Measurements from ENCODE around the gene PTPN14.
"Not testable (repeated sequence)": the region's sequence is repeated elsewhere in the genome, so short reads cannot be mapped to it uniquely, and the experiment has no call there.

PTPN14 gene

GRCh38 chr1:214506972-214507431, 44.4 kb downstream of the PTPN14 start:
- no peak for DNase-seq

GRCh38 chr1:214505134-214505533, 46.3 kb downstream of the PTPN14 start:
- no peak for DNase-seq

DNA sequence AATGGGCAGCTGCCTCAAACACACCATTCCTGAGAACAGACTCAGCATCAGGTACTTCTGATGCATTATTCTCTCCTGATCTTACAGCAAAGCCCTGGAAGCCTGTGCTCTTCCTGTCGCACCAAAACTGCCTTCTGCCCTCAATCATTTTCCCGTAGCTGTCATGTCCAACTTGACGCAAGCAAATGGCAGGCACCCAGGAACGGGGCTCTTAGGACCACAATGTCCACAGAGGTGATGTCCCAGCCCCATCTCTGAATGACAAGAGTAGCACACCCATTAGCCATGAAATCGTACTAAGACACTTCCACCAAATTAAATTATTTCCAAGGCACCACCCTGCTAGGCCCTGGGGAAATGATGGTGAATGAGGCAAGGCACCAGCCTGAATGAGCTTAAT, 47.1 kb downstream of the PTPN14 start:
- no peak for DNase-seq

GRCh38 chr1:214503553-214503952, 47.8 kb downstream of the PTPN14 start:
- DNase-seq = no peak

DNA sequence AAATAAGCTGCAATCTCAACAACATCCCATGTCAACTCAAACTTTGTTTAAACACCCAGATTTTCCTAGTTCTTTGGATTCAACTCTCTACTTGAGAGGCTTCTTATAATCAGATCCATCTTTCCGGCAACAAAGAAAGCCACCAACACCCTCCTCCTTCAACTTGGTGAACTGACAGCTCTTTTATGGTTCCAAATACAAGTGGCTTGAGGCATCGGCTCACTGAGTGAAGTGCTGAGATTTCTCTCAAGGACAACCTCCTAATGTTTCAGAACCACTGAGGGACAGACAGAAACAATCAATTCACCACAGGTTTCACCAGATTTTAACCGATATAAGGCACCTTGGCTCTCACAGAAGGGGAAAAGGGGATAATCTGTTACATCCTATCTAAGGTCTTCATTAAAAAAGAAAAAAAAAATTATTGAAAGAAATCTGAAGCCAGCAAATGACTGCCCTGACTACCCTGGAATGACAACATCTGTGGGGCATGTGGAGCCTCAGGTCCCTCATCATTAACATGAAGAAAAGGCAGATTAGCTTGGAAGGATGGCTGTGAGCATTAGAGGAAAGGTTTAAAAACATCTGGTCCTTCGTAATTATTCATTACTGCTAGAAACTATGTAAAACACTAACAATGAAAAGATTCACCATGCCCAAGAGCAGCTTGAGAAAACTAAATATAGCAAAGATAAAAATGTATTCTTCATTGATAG, 50.9 kb downstream of the PTPN14 start:
- DNase-seq = no peak

DNA sequence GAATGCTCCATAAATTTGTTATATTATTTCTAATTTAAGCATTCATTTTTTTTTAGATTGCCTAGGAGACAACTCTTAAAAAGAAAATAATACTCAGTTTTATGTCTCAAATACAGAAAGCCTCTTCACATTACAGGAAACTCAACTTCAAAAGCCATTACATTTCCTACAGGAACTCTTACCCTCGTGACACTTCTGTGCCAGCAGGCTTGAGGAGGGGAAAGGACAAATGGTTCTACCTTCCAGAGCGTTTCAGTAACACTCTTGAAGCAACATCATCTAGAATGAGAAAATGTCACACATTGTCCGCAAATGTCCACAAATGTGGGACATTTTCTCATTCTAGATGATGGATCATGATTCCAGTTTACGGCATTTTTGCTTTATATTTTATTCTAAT, 51.7 kb downstream of the PTPN14 start:
- DNase-seq = no peak

- DNase-seq = no peak
Measured at GRCh38 chr1:214498021-214498420, 53.4 kb downstream of the PTPN14 start.

DNA sequence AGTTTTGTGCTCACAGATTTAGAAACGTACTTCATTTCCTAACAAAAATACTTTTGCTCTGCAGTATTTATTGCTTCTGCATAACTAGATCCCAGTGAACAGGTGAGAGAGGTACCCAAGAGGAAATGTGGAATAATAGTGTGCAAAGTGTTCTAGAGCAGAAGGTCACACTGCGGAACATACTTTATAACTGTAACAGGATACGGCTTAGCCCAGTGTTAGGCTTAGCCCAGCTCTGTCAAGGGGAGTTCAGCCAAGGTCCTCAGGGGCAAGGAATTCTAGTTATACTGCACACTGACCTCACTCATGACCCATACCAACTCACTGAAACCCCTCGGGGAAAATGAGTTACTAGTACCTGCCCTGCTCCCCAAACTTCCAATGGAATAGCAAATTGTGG, 55.3 kb downstream of the PTPN14 start:
- DNase-seq = no peak

GRCh38 chr1:214494706-214495105, 56.7 kb downstream of the PTPN14 start:
- DNase-seq = no peak

GRCh38 chr1:214494179-214494578, 57.2 kb downstream of the PTPN14 start:
- not testable (repeated sequence) for DNase-seq

DNA sequence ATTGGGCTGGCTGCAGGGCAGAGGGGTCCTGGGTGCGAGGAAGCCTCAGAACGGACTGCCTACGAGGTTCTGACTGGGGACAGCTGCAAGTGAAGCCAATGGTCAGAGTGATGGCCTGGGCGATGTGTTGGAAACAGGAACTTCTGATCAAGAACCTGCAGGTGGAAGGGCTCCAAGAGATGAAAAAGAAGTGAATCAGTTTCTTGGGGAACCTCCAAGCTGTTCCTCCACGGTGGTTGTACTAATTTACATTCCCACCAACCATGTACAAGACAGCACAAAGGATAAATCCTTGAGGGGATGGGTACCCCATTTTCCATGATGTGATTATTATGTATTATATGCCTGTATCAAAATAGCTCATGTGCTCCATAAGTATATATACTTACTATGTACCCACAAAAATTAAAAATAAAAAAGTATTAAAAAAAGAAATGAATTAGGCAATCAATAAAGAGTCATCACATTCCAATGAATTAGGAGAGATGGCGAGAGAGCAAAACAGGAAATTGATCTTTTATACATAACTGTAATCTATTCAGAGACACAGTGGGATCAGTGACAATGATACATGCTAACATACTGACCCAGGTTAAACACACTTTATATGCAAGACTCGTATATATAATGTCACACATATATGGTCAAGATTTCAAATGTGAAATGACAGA, 58.1 kb downstream of the PTPN14 start:
- DNase-seq = no peak

- DNase-seq = no peak
Measured at GRCh38 chr1:214492401-214493075, 58.9 kb downstream of the PTPN14 start.

- DNase-seq = no peak
Measured at GRCh38 chr1:214491468-214492146, 59.8 kb downstream of the PTPN14 start.

- DNase-seq = no peak
Measured at GRCh38 chr1:214485151-214485550, 66.3 kb downstream of the PTPN14 start.

DNA sequence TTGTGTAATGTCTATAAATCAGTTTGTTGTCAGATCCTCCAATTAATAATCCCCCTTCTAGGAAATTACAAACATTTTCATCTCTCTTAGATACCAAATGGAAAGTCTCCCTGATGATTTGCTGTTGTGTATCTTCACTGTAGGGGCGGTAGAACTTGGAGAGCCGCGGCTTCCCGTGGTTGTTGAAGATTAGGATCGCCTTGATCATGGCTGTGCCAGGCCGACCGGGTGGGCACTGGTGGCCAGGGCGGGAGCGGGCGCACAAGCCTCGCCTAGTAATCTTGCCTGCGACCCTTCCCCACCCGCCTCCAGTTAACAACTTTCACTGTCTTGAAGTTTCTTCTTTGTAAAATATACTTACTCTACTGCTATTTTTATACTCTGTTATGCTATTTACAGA, 68.2 kb downstream of the PTPN14 start:
- DNase-seq = not testable (repeated sequence)

DNA sequence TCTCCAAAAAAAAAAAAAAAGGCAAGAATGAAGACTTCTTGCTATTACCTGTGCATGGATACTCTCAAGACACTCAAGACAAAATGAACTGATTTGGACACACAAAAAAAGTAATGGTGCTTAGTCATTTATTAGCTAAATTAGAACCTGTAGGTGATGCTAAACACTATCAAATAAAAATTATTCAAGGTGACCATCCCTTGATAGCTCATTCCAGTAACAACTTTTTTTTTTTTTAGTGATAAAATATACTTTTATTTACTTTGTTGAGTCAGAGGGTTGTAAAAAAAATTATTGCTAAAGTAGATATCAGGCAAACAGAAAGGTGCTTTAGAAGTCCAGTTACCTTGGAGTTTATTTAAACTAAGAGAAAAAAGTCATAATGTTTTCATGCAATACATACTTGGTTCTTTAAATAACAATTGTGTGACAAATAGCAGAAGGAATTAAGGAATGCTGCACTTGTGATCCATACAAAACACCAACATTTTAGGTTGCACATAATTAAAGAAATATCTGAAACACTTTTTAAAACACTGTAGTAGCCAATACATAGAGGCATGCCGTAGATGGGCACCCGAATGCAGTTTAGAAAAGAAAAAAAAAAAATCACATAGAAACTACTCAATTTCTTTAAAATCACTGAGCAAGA, 69.3 kb downstream of the PTPN14 start:
- not testable (repeated sequence) for DNase-seq

DNA sequence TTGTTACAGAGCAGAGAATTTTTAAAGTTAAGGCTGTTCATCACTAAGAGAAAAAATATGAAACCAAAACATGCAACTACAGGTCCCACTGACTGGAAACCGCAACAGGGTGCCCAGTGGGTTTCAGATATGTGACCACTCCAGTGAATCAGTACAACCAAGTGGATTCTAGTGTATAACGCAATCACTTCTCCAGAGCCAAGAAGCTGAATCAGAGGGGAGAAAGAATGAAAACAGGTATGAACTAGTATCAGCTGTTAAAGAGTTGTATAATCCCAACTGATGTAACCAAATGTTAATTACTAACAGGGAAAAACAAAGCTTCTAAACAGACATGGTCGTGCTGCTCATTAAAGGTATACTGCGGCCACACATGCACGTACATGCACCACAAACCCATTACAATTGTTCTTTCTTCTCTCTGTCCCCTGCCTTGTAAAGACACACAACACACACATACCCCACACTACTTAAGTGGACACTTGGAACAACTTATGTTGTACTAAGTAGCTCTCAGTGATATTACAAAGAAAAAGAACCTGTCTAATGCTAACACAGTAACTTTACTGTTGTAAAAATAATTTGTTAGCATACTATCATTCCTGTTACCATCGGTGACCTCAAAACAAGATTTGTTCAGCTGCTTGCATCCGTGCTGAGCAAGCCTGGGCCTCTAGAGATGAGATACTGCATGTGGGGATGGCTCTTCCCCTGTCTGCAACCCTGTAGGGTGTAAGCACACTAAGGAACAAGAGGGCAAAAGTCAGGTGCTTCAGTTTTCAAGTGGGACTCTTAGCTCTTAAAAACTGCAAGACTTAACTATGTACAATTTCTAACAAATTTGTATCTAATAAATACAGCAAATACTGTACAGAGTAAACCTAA, 74.2 kb downstream of the PTPN14 start:
- no peak for DNase-seq

- DNase-seq = no peak
Measured at GRCh38 chr1:214476229-214476985, 75.0 kb downstream of the PTPN14 start.

- DNase-seq = no peak
Measured at GRCh38 chr1:214475746-214476145, 75.7 kb downstream of the PTPN14 start.

DNA sequence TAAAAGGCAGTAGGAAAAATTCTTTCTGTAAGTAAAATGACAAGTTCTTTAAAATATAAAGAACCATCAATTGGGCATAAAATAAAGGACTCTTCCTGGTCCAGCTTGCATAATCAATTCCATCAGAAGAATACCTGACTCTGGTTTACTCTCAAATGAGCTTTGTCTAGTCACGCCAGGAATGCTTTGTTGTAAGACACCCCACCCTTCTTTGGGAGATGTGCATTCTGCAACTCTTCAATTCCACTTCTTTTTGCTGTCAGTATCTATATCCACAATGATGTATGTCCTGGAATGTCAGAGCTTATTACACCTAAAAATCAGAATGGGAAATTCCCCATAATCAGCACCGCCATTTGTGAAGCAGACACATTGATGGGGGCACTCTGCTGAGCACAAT, 76.1 kb downstream of the PTPN14 start:
- no peak for DNase-seq

DNA sequence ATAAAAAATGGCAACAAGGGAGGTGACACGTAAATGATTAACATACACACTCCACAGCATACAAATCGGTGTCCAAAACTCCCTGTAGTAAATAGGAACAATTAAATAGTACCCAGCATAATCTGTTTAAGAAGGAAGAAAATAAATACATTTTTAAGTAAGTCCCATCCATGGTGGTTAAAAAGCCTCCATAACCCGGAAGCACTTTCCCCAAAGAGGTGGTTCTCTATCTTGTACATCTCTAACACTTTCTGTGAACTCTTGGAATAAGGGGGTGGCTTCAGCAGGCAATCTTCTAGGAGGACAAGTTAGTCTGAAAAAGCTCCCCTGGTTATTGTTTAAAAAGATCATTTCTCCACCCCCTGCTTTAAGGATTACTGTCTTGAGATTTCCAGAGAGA, 76.9 kb downstream of the PTPN14 start:
- DNase-seq = no peak
